Gastrocnemius medialis (tissue), 4 donors: Measurements from ENCODE around the gene BBOX1.

Experiments
- CTCF ChIP-seq, 5 experiments: fragments of 450-650 bp in 3 of 5; fragments of 200-600 bp in 2 of 5; sonication (generic) in 2 of 5; IDR thresholded peaks in 4 of 5; conservative IDR thresholded peaks in 1 of 5; 1 replicate in 4 of 5; 2 replicates in 1 of 5; pipeline ENCODE4 v1.5.1; 2016 to 2019; ENCODE audit warnings: antibody characterized with exemption in 5 of 5, mild to moderate bottlenecking in 3 of 5, moderate library complexity in 3 of 5
- POLR2A ChIP-seq, 2 donors: fragments of 450-650 bp; IDR thresholded peaks; one replicate each; pipeline ENCODE4 v1.6.1; 2017; ENCODE audit warnings: antibody characterized with exemption in 2 of 2, mild to moderate bottlenecking in 2 of 2, moderate library complexity in 2 of 2

GRCh38 chr11:27153136-27153535 lies 112.5 kb downstream of the BBOX1 start:
- TF ChIP-seq CTCF (IDR thresholded peaks at IDR 0.05 in 4 of 5, conservative IDR thresholded peaks at IDR 0.05 in 1 of 5): no peak
- no peak for TF ChIP-seq POLR2A (IDR thresholded peaks at IDR 0.05)
